Sigmoid colon (tissue), 7 donors: ENCODE measurements around the gene EMILIN1. TPM values are rescaled to one million over a fixed set of nuclear protein-coding genes. Genes with fewer than 3 reads are reported as not detected.
A peak's percentile ranks its signal among the peaks of the same experiment; 100 is the strongest.

Source experiments
- DNase-seq: peaks from one replicate; pipeline ENCODE4 v3.0.0-alpha.2; 2019
- H3K27ac ChIP-seq, 4 donors: fragments of 200-600 bp; sonication (generic); one replicate each; pipeline ENCODE4 v1.5.1; 2016 to 2019; ENCODE audit warnings: mild to moderate bottlenecking in 1 of 4
- H3K27me3 ChIP-seq, 3 donors: fragments of 200-600 bp; sonication (generic); one replicate each; pipeline ENCODE4 v1.5.1; 2019; ENCODE audit warnings: mild to moderate bottlenecking in 1 of 3
- H3K36me3 ChIP-seq, 4 donors: fragments of 200-600 bp; sonication (generic); one replicate each; pipeline ENCODE4 v1.5.1; 2016 to 2019
- H3K4me1 ChIP-seq, 4 donors: fragments of 200-600 bp; sonication (generic); one replicate each; pipeline ENCODE4 v1.5.1; 2017 to 2019
- H3K4me3 ChIP-seq, 4 donors: fragments of 200-600 bp; sonication (generic); one replicate each; pipeline ENCODE4 v1.5.1; 2017 to 2019; ENCODE audit warnings: mild to moderate bottlenecking in 2 of 4, moderate library complexity in 1 of 4
- H3K9me3 ChIP-seq, 4 donors: fragments of 200-600 bp in 3 of 4; sonication (generic) in 3 of 4; one replicate each; pipeline versions ENCODE4 v1.5.1 to v1.6.1; 2013 to 2019
- CTCF ChIP-seq, 4 experiments: fragments of 450-650 bp in 3 of 4; fragments of 200-600 bp in 1 of 4; IDR thresholded peaks; one replicate each; pipeline ENCODE4 v1.5.1; 2016 to 2019; ENCODE audit warnings: antibody characterized with exemption in 4 of 4, mild to moderate bottlenecking in 3 of 4, moderate library complexity in 2 of 4
- EP300 ChIP-seq, 4 donors: sonication (generic); formaldehyde crosslinking; IDR thresholded peaks; one replicate each; pipeline ENCODE4 v1.6.1; 2017; ENCODE audit warnings: antibody characterized with exemption in 4 of 4
- POLR2A ChIP-seq, 2 donors: fragments of 450-650 bp; IDR thresholded peaks; one replicate each; pipeline ENCODE4 v1.6.1; 2016; ENCODE audit warnings: antibody characterized with exemption in 2 of 2, mild to moderate bottlenecking in 2 of 2, moderate library complexity in 2 of 2
- POLR2AphosphoS5 ChIP-seq, 4 donors: sonication (generic); formaldehyde crosslinking; IDR thresholded peaks; one replicate each; pipeline ENCODE4 v1.6.1; 2017; ENCODE audit warnings: antibody characterized with exemption in 4 of 4
- whole genome bisulfite sequencing, 2 donors: extraction: QIAGEN DNeasy Blood & Tissue Kit; methylation state at CpG; one replicate each; pipeline ENCODE4 v1.1.7; 2013; 5-methylcytosine and 5-hydroxymethylcytosine counted together
- intact Hi-C: fragments of 100-400 bp; cut with DNase I; formaldehyde crosslinking; loops from one replicate; pipeline ENCODE4 v1.15.1; 2023
- polyA plus RNA-seq, 3 donors: library from polyadenylated mRNA; stranded (reverse); fragments of 200-250 nt; gene quantifications; one replicate each; pipeline ENCODE4 v1.2.3, GENCODE V29; 2013
- total RNA-seq, 4 donors: library from RNA; depleted of rRNA; stranded (reverse); fragments of >200 nt; gene quantifications; one replicate each; pipeline ENCODE4 v1.1.0, GENCODE V29; 2016
- donor health status: healthy with polysubstance abuse.
- donor health status: Bipolar disorder and iron deficiency.
- donor health status: healthy.

EMILIN1 gene
- total and polyA plus RNA-seq, 7 donors, result 4.8 to 350 (median 156) TPM

GRCh38 chr2:27053776-27054175 lies 24.6 kb upstream of the EMILIN1 start:
- no peak for DNase-seq
- intact Hi-C loops, result no loop called here
- H3K4me1 ChIP-seq, result peaks cover 0 to 26% (median 17%) of the 10 kb centered on the region in 4 donors
- TF ChIP-seq POLR2AphosphoS5 (IDR thresholded peaks at IDR 0.05) (no peak), CTCF (IDR thresholded peaks at IDR 0.05) (no peak), POLR2A (IDR thresholded peaks at IDR 0.05) (no peak), EP300 (IDR thresholded peaks at IDR 0.05) (no peak)
- H3K9me3 ChIP-seq, result no peaks in the 10 kb centered on the region
- 92 to 95% methylated on average over 8 of the region's 8 CpGs for WGBS, 2 donors
- H3K27ac ChIP-seq, result no peak overlapping the region
- no peak overlapping the region for H3K4me3 ChIP-seq
- peaks cover 12 to 55% (median 23%) of the 10 kb centered on the region in 4 donors for H3K36me3 ChIP-seq
- H3K27me3 ChIP-seq, result no peaks in the 10 kb centered on the region

- Histone ChIP-seq H3K27me3 (no peaks in the 10 kb centered on the region), H3K4me3 (no peak overlapping the region), H3K4me1 (peaks cover 0 to 21% (median 11%) of the 10 kb centered on the region in 4 donors), H3K9me3 (no peaks in the 10 kb centered on the region), H3K27ac (no peak overlapping the region), H3K36me3 (peaks cover 12 to 64% (median 23%) of the 10 kb centered on the region in 4 donors)
- peak; percentile 33 for DNase-seq
- intact Hi-C loops, result no loop called here
- 95 to 97% methylated on average over 11 of the region's 11 CpGs for WGBS, 2 donors
- TF ChIP-seq EP300 (IDR thresholded peaks at IDR 0.05), result no peak
- no peak for TF ChIP-seq POLR2A (IDR thresholded peaks at IDR 0.05)
- no peak for TF ChIP-seq CTCF (IDR thresholded peaks at IDR 0.05)
- no peak for TF ChIP-seq POLR2AphosphoS5 (IDR thresholded peaks at IDR 0.05)
Observed at GRCh38 chr2:27054721-27055120, 23.7 kb upstream of the EMILIN1 start.

- H3K27me3 ChIP-seq, result no peaks in the 10 kb centered on the region
- peaks cover 12 to 76% (median 23%) of the 10 kb centered on the region in 4 donors for H3K36me3 ChIP-seq
- WGBS, 2 donors, result 92 to 93% methylated on average over 6 of the region's 6 CpGs
- H3K4me3 ChIP-seq, result no peak overlapping the region
- intact Hi-C loops, result no loop called here
- peaks cover 0 to 9% (median 5%) of the 10 kb centered on the region in 4 donors for H3K4me1 ChIP-seq
- TF ChIP-seq CTCF (IDR thresholded peaks at IDR 0.05), result no peak
- no peak for TF ChIP-seq POLR2AphosphoS5 (IDR thresholded peaks at IDR 0.05)
- TF ChIP-seq POLR2A (IDR thresholded peaks at IDR 0.05), result no peak
- TF ChIP-seq EP300 (IDR thresholded peaks at IDR 0.05), result no peak
- no peak overlapping the region for H3K27ac ChIP-seq
- peak; percentile 54 for DNase-seq
- H3K9me3 ChIP-seq, result no peaks in the 10 kb centered on the region
Observed at GRCh38 chr2:27057184-27057583, 21.2 kb upstream of the EMILIN1 start.

GRCh38 chr2:27058210-27058609 lies 20.2 kb upstream of the EMILIN1 start:
- 82 to 89% methylated on average over 10 of the region's 10 CpGs for whole genome bisulfite sequencing, 2 donors
- Histone ChIP-seq H3K9me3 (no peaks in the 10 kb centered on the region), H3K36me3 (peaks cover 12 to 83% (median 23%) of the 10 kb centered on the region in 4 donors), H3K4me1 (peaks cover 0 to 2% (median 0%) of the 10 kb centered on the region in 4 donors), H3K27ac (no peak overlapping the region), H3K27me3 (no peaks in the 10 kb centered on the region), H3K4me3 (no peak overlapping the region)
- intact Hi-C loops, result no loop called here
- DNase-seq, result peak; percentile 40
- TF ChIP-seq EP300 (IDR thresholded peaks at IDR 0.05), result no peak
- TF ChIP-seq POLR2AphosphoS5 (IDR thresholded peaks at IDR 0.05), result no peak
- no peak for TF ChIP-seq CTCF (IDR thresholded peaks at IDR 0.05)
- no peak for TF ChIP-seq POLR2A (IDR thresholded peaks at IDR 0.05)
